GM19099 (cell line): Measurements from ENCODE around the gene EEFSEC.

Experiments
- POLR2A ChIP-seq: IDR thresholded peaks from 3 replicates; pipeline ENCODE4 v1.6.1; 2011; ENCODE audit warnings: low read depth; ENCODE audit not compliant: insufficient read length; ENCODE audit errors: extremely low read depth

EEFSEC gene

GRCh38 chr3:128192131-128192530, 38.9 kb downstream of the EEFSEC start:
- no peak for TF ChIP-seq POLR2A

GRCh38 chr3:128193168-128193567, 39.9 kb downstream of the EEFSEC start:
- no peak for TF ChIP-seq POLR2A

- no peak for TF ChIP-seq POLR2A
Observed at GRCh38 chr3:128194843-128195242, 41.6 kb downstream of the EEFSEC start.

GRCh38 chr3:128195369-128195768, 42.1 kb downstream of the EEFSEC start:
- no peak for TF ChIP-seq POLR2A

- no peak for TF ChIP-seq POLR2A
Observed at GRCh38 chr3:128195802-128196201, 42.5 kb downstream of the EEFSEC start.

- no peak for TF ChIP-seq POLR2A
Observed at GRCh38 chr3:128196647-128197046, 43.4 kb downstream of the EEFSEC start.

- TF ChIP-seq POLR2A = no peak
Observed at GRCh38 chr3:128197855-128198254, 44.6 kb downstream of the EEFSEC start.

- no peak for TF ChIP-seq POLR2A
Observed at GRCh38 chr3:128198313-128198712, 45.0 kb downstream of the EEFSEC start.

GRCh38 chr3:128199110-128199509, 45.8 kb downstream of the EEFSEC start:
- no peak for TF ChIP-seq POLR2A

- no peak for TF ChIP-seq POLR2A
Observed at GRCh38 chr3:128201158-128201755, 48.0 kb downstream of the EEFSEC start.

GRCh38 chr3:128203169-128203568, 49.9 kb downstream of the EEFSEC start:
- TF ChIP-seq POLR2A = no peak

GRCh38 chr3:128205558-128206145, 52.4 kb downstream of the EEFSEC start:
- no peak for TF ChIP-seq POLR2A

GRCh38 chr3:128207951-128208350, 54.7 kb downstream of the EEFSEC start:
- no peak for TF ChIP-seq POLR2A

GRCh38 chr3:128210711-128211110, 57.4 kb downstream of the EEFSEC start:
- TF ChIP-seq POLR2A = no peak

GRCh38 chr3:128214056-128214455, 60.8 kb downstream of the EEFSEC start:
- no peak for TF ChIP-seq POLR2A

- TF ChIP-seq POLR2A = no peak
Observed at GRCh38 chr3:128215290-128215689, 62.0 kb downstream of the EEFSEC start.
